Activated naive CD4-positive, alpha-beta T cell treated with Interleukin-2 at 50 U/mL for 16 hours (primary cell): Measurements from ENCODE around the gene GREB1.

ENCODE experiments used
- DNase-seq: peaks from one replicate; pipeline ENCODE4 v3.0.0-alpha.2; 2020

Gene GREB1

GRCh38 chr2:11613297-11613696, 79.5 kb downstream of the GREB1 start:
- DNase-seq = no peak

GRCh38 chr2:11615209-11615608, 81.4 kb downstream of the GREB1 start:
- DNase-seq = no peak

GRCh38 chr2:11616097-11616687, 82.3 kb downstream of the GREB1 start:
- DNase-seq = no peak

GRCh38 chr2:11616851-11617415, 83.1 kb downstream of the GREB1 start:
- DNase-seq = no peak

- no peak for DNase-seq
These were observed 83.7 kb downstream of the GREB1 start for GRCh38 chr2:11617527-11617926.

GRCh38 chr2:11617984-11618707, 84.3 kb downstream of the GREB1 start:
- DNase-seq = no peak

- no peak for DNase-seq
These were observed 84.8 kb downstream of the GREB1 start for GRCh38 chr2:11618708-11619062.

GRCh38 chr2:11621410-11621809, 87.6 kb downstream of the GREB1 start:
- DNase-seq = no peak

- no peak for DNase-seq
These were observed 88.8 kb downstream of the GREB1 start for GRCh38 chr2:11622611-11623010.

- no peak for DNase-seq
These were observed 91.0 kb downstream of the GREB1 start for GRCh38 chr2:11624893-11625292.

- DNase-seq = no peak
These were observed 91.8 kb downstream of the GREB1 start for GRCh38 chr2:11625671-11626070.

GRCh38 chr2:11628675-11629074, 94.8 kb downstream of the GREB1 start:
- DNase-seq = no peak

GRCh38 chr2:11629215-11629614, 95.4 kb downstream of the GREB1 start:
- DNase-seq = no peak

GRCh38 chr2:11629851-11630250, 96.0 kb downstream of the GREB1 start:
- DNase-seq = no peak

- DNase-seq = no peak
These were observed 97.0 kb downstream of the GREB1 start for GRCh38 chr2:11630855-11631254.

- DNase-seq = no peak
These were observed 97.6 kb downstream of the GREB1 start for GRCh38 chr2:11631462-11631861.

GRCh38 chr2:11633923-11634478, 100.2 kb downstream of the GREB1 start:
- DNase-seq = no peak

GRCh38 chr2:11634584-11634983, 100.7 kb downstream of the GREB1 start:
- DNase-seq = no peak

- no peak for DNase-seq
These were observed 101.3 kb downstream of the GREB1 start for GRCh38 chr2:11635141-11635540.

- no peak for DNase-seq
These were observed 102.9 kb downstream of the GREB1 start for GRCh38 chr2:11636593-11637295.

GRCh38 chr2:11637546-11637945, 103.7 kb downstream of the GREB1 start:
- DNase-seq = no peak

GRCh38 chr2:11639503-11639902, 105.7 kb downstream of the GREB1 start:
- no peak for DNase-seq

- DNase-seq = no peak
These were observed 106.3 kb downstream of the GREB1 start for GRCh38 chr2:11640132-11640531.

GRCh38 chr2:11642972-11643371, 109.1 kb downstream of the GREB1 start:
- no peak for DNase-seq
